HFFc6 (cell line): Measurements from ENCODE around the gene SSR4. TPM values are rescaled to one million over a fixed set of nuclear protein-coding genes. Genes with fewer than 3 reads are reported as not detected.

Experiments used
- DNase-seq: peaks from one replicate; pipeline ENCODE4 v3.0.0-alpha.2; 2018
- H3K27ac Mint-ChIP-seq: 2 replicates; pipeline ENCODE4 v1.8.0; 2020; ENCODE audit warnings: mild to moderate bottlenecking, mixed read lengths
- H3K27me3 Mint-ChIP-seq: 2 replicates; pipeline ENCODE4 v1.8.0; 2021; ENCODE audit warnings: mild to moderate bottlenecking, moderate library complexity, mixed read lengths; ENCODE audit not compliant: insufficient read depth
- H3K36me3 Mint-ChIP-seq: 2 replicates; pipeline ENCODE4 v1.8.0; 2021; ENCODE audit warnings: low read depth, mixed read lengths
- H3K4me1 Mint-ChIP-seq: 2 replicates; pipeline ENCODE4 v1.8.0; 2020; ENCODE audit warnings: low read depth, mixed read lengths
- H3K4me3 Mint-ChIP-seq: 2 replicates; pipeline ENCODE4 v1.8.0; 2020; ENCODE audit warnings: mild to moderate bottlenecking, moderate library complexity, mixed read lengths
- H3K9me3 Mint-ChIP-seq: 2 replicates; pipeline ENCODE4 v1.8.0; 2020; ENCODE audit warnings: mild to moderate bottlenecking, mixed read lengths
- total RNA-seq, 6 experiments: library from RNA; stranded (reverse); fragmentation: NEBNext Ultra II Directional; extraction: Animal tissue kit (Norgen Biotek cat#: 25700); gene quantifications; 2 replicates in 1 of 6; 3 replicates in 5 of 6; pipeline ENCODE4 v1.2.3, GENCODE V29; 2021
- TF ChIP-seq, protein P1 (sequence below): fragments of 200-600 bp; sonication (generic); IDR thresholded peaks from 2 replicates; pipeline ENCODE4 v1.5.0; 2021; ENCODE audit warnings: antibody characterized with exemption, mild to moderate bottlenecking

Gene SSR4
- total RNA-seq, 6 experiments from 2014 or later: 171 to 247 (median 182) TPM

DNA sequence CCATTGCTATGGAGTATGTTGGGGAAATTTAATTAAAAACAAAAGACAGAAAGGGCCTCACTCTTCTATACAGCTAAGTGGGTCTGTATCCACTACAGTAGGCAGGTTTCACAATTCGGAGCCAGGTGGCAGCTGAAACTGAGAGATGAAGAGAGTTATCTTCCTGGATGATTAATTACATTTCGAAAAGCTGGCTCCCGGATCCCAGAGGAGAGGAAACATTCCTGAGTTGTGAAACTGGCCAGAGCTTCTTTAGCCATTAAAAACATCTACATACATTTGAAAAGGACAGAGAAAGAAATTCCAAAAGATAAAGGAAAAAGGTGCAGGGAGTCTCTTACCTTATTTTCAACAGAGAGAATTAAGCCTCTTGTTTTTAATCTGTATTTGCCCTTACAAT is 51.4 kb downstream of the SSR4 start:
- no peak overlapping the region for H3K4me3 Mint-ChIP-seq
- H3K9me3 Mint-ChIP-seq: no peaks in the 10 kb centered on the region
- TF ChIP-seq, protein P1, sequence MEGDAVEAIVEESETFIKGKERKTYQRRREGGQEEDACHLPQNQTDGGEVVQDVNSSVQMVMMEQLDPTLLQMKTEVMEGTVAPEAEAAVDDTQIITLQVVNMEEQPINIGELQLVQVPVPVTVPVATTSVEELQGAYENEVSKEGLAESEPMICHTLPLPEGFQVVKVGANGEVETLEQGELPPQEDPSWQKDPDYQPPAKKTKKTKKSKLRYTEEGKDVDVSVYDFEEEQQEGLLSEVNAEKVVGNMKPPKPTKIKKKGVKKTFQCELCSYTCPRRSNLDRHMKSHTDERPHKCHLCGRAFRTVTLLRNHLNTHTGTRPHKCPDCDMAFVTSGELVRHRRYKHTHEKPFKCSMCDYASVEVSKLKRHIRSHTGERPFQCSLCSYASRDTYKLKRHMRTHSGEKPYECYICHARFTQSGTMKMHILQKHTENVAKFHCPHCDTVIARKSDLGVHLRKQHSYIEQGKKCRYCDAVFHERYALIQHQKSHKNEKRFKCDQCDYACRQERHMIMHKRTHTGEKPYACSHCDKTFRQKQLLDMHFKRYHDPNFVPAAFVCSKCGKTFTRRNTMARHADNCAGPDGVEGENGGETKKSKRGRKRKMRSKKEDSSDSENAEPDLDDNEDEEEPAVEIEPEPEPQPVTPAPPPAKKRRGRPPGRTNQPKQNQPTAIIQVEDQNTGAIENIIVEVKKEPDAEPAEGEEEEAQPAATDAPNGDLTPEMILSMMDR: no peak
- H3K27ac Mint-ChIP-seq: no peak overlapping the region
- peaks cover 19% of the 10 kb centered on the region for H3K27me3 Mint-ChIP-seq
- no peaks in the 10 kb centered on the region for H3K4me1 Mint-ChIP-seq
- H3K36me3 Mint-ChIP-seq: no peaks in the 10 kb centered on the region
- no peak for DNase-seq

Other genes starting within 250 kb of the SSR4 start
- 10 to 100 TPM; 25.7 to 31.9 (median 29.6) TPM for gene CCNQ, start 195.5 kb upstream of the SSR4 start, total RNA-seq
- gene DUSP9, start 147.5 kb upstream of the SSR4 start, total RNA-seq: not detected
- gene PNCK, start 120.9 kb upstream of the SSR4 start, total RNA-seq: under 1 TPM in 2 of 6 experiments, not detected in 4; 0.26 to 0.43 TPM
- gene SLC6A8, start 106.7 kb upstream of the SSR4 start, total RNA-seq: 10 to 100 TPM; 14.0 to 33.8 (median 17.7) TPM
- 100 to 1,000 TPM; 203 to 295 (median 218) TPM for gene BCAP31, start 70.3 kb upstream of the SSR4 start, total RNA-seq
- 10 to 100 TPM; 12.9 to 18.9 (median 14.5) TPM for gene ABCD1, start 69.8 kb upstream of the SSR4 start, total RNA-seq
- gene PLXNB3, start 30.4 kb upstream of the SSR4 start, total RNA-seq: 10 to 100 TPM; 13.2 to 33.4 (median 15.8) TPM
- under 1 TPM; 0.14 to 0.51 (median 0.27) TPM for gene SRPK3, start 13.6 kb upstream of the SSR4 start, total RNA-seq
- 10 to 100 TPM; 60.2 to 67.1 (median 62.8) TPM for gene IDH3G, start 293 bp upstream of the SSR4 start, total RNA-seq
- gene PDZD4, start 35.9 kb downstream of the SSR4 start, total RNA-seq: not detected
- gene L1CAM, start 91.5 kb downstream of the SSR4 start, total RNA-seq: 10 to 100 TPM; 13.1 to 89.2 (median 14.4) TPM
- gene AVPR2, start 110.0 kb downstream of the SSR4 start, total RNA-seq: not detected
- under 1 TPM; 0.18 to 0.63 (median 0.48) TPM for gene ARHGAP4, start 131.6 kb downstream of the SSR4 start, total RNA-seq
- gene NAA10, start 140.4 kb downstream of the SSR4 start, total RNA-seq: 100 to 1,000 TPM; 130 to 160 (median 146) TPM
- under 1 TPM in 4 of 6 experiments, not detected in 2; 0.23 to 0.75 (median 0.40) TPM for gene RENBP, start 150.0 kb downstream of the SSR4 start, total RNA-seq
- gene HCFC1, start 177.2 kb downstream of the SSR4 start, total RNA-seq: 10 to 100 TPM; 52.1 to 62.1 (median 59.0) TPM
- gene TMEM187, start 178.1 kb downstream of the SSR4 start, total RNA-seq: 1 to 10 TPM; 3.1 to 8.0 (median 5.7) TPM
- gene IRAK1, start 225.2 kb downstream of the SSR4 start, total RNA-seq: 100 to 1,000 TPM; 103 to 133 (median 120) TPM